WTC11 (cell line): Measurements from ENCODE around the gene CHPF. TPM values are rescaled to one million over a fixed set of nuclear protein-coding genes. Genes with fewer than 3 reads are reported as not detected.

Experiments used
- AR ChIP-seq: fragments of 250-450 bp; sonication (Bioruptor Pico); IDR thresholded peaks from 2 replicates; pipeline ENCODE4 v1.9.0; 2021; ENCODE audit warnings: mild to moderate bottlenecking
- E2F1 ChIP-seq: sonication (generic); formaldehyde crosslinking; IDR thresholded peaks from 2 replicates; pipeline ENCODE4 v1.8.0; 2022; ENCODE audit warnings: mild to moderate bottlenecking, missing genetic modification reagents
- MYBL2 ChIP-seq: sonication (generic); formaldehyde crosslinking; IDR thresholded peaks from 2 replicates; pipeline ENCODE4 v1.8.1; 2023; ENCODE audit warnings: mild to moderate bottlenecking, moderate library complexity, missing genetic modification reagents
- OVOL2 ChIP-seq: fragments of 250-450 bp; sonication (Bioruptor Pico); IDR thresholded peaks from 2 replicates; pipeline ENCODE4 v1.9.0; 2021; ENCODE audit warnings: mild to moderate bottlenecking, borderline replicate concordance
- PRRX2 ChIP-seq: fragments of 250-450 bp; sonication (Bioruptor Pico); IDR thresholded peaks from 2 replicates; pipeline ENCODE4 v1.8.0; 2021; ENCODE audit warnings: mild to moderate bottlenecking
- SOX15 ChIP-seq: fragments of 250-450 bp; sonication (Bioruptor Pico); IDR thresholded peaks from 2 replicates; pipeline ENCODE4 v1.9.0; 2021; ENCODE audit warnings: mild to moderate bottlenecking
- TP53 ChIP-seq: sonication (generic); formaldehyde crosslinking; IDR thresholded peaks from 2 replicates; pipeline ENCODE4 v1.8.1; 2023; ENCODE audit warnings: mild to moderate bottlenecking, missing genetic modification reagents
- ZNF121 ChIP-seq: sonication (generic); formaldehyde crosslinking; IDR thresholded peaks from 2 replicates; pipeline ENCODE4 v1.8.0; 2023; ENCODE audit warnings: missing genetic modification reagents
- ZNF396 ChIP-seq: fragments of 250-450 bp; sonication (Bioruptor Pico); IDR thresholded peaks from 2 replicates; pipeline ENCODE4 v1.8.0; 2021; ENCODE audit warnings: mild to moderate bottlenecking, moderate library complexity, borderline replicate concordance
- ZNF416 ChIP-seq: fragments of 250-450 bp; sonication (Bioruptor Pico); IDR thresholded peaks from 2 replicates; pipeline ENCODE4 v1.9.0; 2021; ENCODE audit warnings: mild to moderate bottlenecking, inconsistent platforms
- ZNF423 ChIP-seq: fragments of 250-450 bp; sonication (Bioruptor Pico); IDR thresholded peaks from 2 replicates; pipeline ENCODE4 v2.1.2; 2022; ENCODE audit warnings: mild to moderate bottlenecking, moderate library complexity
- ZNF425 ChIP-seq: fragments of 250-450 bp; sonication (Bioruptor Pico); conservative IDR thresholded peaks from 2 replicates; pipeline ENCODE4 v1.9.0; 2021; ENCODE audit warnings: mild to moderate bottlenecking
- ZNF532 ChIP-seq: fragments of 250-450 bp; sonication (Bioruptor Pico); IDR thresholded peaks from 2 replicates; pipeline ENCODE4 v1.9.0; 2021; ENCODE audit warnings: mild to moderate bottlenecking, borderline replicate concordance
- total RNA-seq: library from RNA; stranded (reverse); gene quantifications from 3 replicates; pipeline ENCODE4 v1.2.3, GENCODE V29; 2021
- TF ChIP-seq, protein P1 (sequence below): sonication (generic); formaldehyde crosslinking; IDR thresholded peaks from 2 replicates; pipeline ENCODE4 v1.8.1; 2022; ENCODE audit warnings: mild to moderate bottlenecking, moderate library complexity, missing genetic modification reagents
- TF ChIP-seq, protein P2 (sequence below): sonication (generic); formaldehyde crosslinking; IDR thresholded peaks from 2 replicates; pipeline ENCODE4 v1.8.1; 2023; ENCODE audit warnings: mild to moderate bottlenecking, missing genetic modification reagents

CHPF gene
- total RNA-seq, 1 experiment from 2014 or later, result 97.0 TPM

GRCh38 chr2:219492575-219492974, 51.0 kb downstream of the CHPF start (continued):
- TF ChIP-seq ZNF396 (CRISPR knock-in tag) (no peak), ZNF423 (CRISPR knock-in tag) (peak; percentile 22; the same call in 1 of the 2 replicates), ZNF416 (CRISPR knock-in tag) (no peak), ZNF121 (CRISPR knock-in tag) (peak; percentile 83), ZNF425 (no peak), MYBL2 (CRISPR knock-in tag) (no peak), OVOL2 (no peak), AR (CRISPR knock-in tag) (no peak), SOX15 (CRISPR knock-in tag) (no peak), E2F1 (CRISPR knock-in tag) (no peak), ZNF532 (no peak), PRRX2 (CRISPR knock-in tag) (no peak), TP53 (CRISPR knock-in tag) (no peak)
- TF ChIP-seq, protein P1, sequence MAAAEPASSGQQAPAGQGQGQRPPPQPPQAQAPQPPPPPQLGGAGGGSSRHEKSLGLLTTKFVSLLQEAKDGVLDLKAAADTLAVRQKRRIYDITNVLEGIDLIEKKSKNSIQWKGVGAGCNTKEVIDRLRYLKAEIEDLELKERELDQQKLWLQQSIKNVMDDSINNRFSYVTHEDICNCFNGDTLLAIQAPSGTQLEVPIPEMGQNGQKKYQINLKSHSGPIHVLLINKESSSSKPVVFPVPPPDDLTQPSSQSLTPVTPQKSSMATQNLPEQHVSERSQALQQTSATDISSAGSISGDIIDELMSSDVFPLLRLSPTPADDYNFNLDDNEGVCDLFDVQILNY (CRISPR knock-in tag), result no peak
- TF ChIP-seq, protein P2, sequence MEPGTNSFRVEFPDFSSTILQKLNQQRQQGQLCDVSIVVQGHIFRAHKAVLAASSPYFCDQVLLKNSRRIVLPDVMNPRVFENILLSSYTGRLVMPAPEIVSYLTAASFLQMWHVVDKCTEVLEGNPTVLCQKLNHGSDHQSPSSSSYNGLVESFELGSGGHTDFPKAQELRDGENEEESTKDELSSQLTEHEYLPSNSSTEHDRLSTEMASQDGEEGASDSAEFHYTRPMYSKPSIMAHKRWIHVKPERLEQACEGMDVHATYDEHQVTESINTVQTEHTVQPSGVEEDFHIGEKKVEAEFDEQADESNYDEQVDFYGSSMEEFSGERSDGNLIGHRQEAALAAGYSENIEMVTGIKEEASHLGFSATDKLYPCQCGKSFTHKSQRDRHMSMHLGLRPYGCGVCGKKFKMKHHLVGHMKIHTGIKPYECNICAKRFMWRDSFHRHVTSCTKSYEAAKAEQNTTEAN (CRISPR knock-in tag), result no peak
